GM12873 (cell line): Measurements from ENCODE around the gene NANP.

Experiments
- CTCF ChIP-seq: IDR thresholded peaks from 2 replicates; pipeline ENCODE4 v1.5.1; 2012; ENCODE audit warnings: low read depth, mild to moderate bottlenecking, moderate library complexity, low read length, control low read depth; ENCODE audit not compliant: insufficient read depth; ENCODE audit errors: missing control alignments

Gene NANP, protein sequence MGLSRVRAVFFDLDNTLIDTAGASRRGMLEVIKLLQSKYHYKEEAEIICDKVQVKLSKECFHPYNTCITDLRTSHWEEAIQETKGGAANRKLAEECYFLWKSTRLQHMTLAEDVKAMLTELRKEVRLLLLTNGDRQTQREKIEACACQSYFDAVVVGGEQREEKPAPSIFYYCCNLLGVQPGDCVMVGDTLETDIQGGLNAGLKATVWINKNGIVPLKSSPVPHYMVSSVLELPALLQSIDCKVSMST

GRCh38 chr20:25623736-25624499, at the start of gene NANP:
Gene NANP (minus strand): TSS chr20:25624014. CDS start chr20:25623948, 66 bp downstream.
- no peak for TF ChIP-seq CTCF

GRCh38 chr20:25672659-25673235, 48.9 kb upstream of the NANP start:
- TF ChIP-seq CTCF, result no peak

GRCh38 chr20:25669826-25670422, 46.1 kb upstream of the NANP start:
- TF ChIP-seq CTCF, result no peak

GRCh38 chr20:25668446-25668845, 44.6 kb upstream of the NANP start:
- TF ChIP-seq CTCF, result no peak

- TF ChIP-seq CTCF, result no peak
Observed at GRCh38 chr20:25659999-25660398, 36.2 kb upstream of the NANP start.

GRCh38 chr20:25654487-25654886, 30.7 kb upstream of the NANP start:
- TF ChIP-seq CTCF, result no peak

DNA sequence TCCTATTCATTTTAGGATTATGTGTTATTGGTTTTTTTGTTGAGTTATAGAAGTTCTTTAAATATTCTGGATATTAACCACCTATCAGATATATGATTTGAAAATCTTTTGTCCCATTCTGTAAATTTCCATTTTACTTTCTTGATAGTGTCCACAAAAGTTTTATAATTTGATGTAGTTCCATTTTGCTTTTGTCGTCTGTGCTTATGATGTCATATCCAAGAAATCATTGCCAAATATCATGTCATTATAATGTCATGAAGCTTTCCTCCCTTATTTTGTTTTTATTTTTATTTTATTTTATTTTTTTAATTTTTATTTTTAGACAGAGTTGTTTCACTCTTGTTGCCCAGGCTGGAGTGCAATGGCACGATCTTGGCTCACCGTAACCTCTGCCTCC, 21.0 kb upstream of the NANP start:
- TF ChIP-seq CTCF, result no peak
